Esophagus muscularis mucosa (tissue), 3 donors: ENCODE data around the gene NBAS.

Source experiments
- POLR2A ChIP-seq: fragments of 450-650 bp; IDR thresholded peaks from one replicate; pipeline ENCODE4 v1.6.1; 2017; ENCODE audit warnings: antibody characterized with exemption, moderate library complexity, mild to moderate bottlenecking, low read depth
- TF ChIP-seq, protein P1 (sequence below), 3 experiments: fragments of 200-600 bp in 2 of 3; fragments of 450-650 bp in 1 of 3; sonication (generic) in 2 of 3; IDR thresholded peaks; one replicate each; pipeline ENCODE4 v1.5.1; 2017 to 2019; ENCODE audit warnings: antibody characterized with exemption in 3 of 3, mild to moderate bottlenecking in 2 of 3, moderate library complexity in 1 of 3

DNA sequence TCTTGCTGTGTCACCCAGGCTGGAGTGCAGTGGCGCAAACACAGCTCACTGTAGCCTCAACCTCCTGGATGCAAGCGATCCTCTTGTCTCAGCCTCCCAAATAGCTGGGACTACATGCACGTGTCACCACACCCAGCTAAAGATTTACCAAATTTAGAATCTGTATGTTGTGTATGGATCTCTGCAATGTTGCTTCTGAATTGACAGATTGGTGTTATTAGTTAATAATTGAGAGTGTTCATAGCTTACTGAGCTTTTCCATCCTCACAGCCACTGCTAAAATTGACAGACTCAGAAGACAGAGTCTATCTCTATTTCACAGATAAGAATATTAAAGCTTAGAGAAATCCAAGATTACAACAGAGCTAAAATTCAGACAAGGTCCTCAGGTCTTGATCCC is 4.3 kb upstream of the NBAS start:
- TF ChIP-seq, protein P1, sequence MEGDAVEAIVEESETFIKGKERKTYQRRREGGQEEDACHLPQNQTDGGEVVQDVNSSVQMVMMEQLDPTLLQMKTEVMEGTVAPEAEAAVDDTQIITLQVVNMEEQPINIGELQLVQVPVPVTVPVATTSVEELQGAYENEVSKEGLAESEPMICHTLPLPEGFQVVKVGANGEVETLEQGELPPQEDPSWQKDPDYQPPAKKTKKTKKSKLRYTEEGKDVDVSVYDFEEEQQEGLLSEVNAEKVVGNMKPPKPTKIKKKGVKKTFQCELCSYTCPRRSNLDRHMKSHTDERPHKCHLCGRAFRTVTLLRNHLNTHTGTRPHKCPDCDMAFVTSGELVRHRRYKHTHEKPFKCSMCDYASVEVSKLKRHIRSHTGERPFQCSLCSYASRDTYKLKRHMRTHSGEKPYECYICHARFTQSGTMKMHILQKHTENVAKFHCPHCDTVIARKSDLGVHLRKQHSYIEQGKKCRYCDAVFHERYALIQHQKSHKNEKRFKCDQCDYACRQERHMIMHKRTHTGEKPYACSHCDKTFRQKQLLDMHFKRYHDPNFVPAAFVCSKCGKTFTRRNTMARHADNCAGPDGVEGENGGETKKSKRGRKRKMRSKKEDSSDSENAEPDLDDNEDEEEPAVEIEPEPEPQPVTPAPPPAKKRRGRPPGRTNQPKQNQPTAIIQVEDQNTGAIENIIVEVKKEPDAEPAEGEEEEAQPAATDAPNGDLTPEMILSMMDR (IDR thresholded peaks at IDR 0.05): no peak
- no peak for TF ChIP-seq POLR2A
